HG02840 (cell line): Measurements from ENCODE around the gene SLC6A9.

ENCODE experiments used
- ATAC-seq: cut with Tn5 transposase; IDR thresholded peaks from one replicate; pipeline ENCODE4 v1.9.1; 2021; ENCODE audit warnings: mild to moderate bottlenecking, moderate library complexity, moderate number of reproducible peaks; ENCODE audit not compliant: unreplicated experiment, low FRiP score

SLC6A9 gene

DNA sequence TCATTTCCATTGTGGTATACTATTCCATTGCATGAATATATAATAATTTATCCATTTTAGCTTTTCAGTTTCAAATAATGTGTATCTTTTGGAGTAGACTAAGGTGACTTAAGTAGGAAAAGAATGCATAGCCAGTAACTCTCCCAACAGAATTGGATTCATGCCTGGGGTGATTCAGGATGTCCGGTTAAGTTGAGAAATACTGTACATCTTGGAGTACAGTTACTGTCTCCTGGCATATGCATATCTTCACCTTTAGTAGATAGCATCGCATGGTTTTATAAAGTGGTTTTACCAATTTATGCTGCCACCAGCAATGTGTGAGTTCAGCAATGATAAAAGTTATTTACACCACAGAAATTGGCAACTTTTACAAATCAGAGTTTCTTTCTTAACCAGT is 18.6 kb upstream of the SLC6A9 start:
- ATAC-seq = no peak

DNA sequence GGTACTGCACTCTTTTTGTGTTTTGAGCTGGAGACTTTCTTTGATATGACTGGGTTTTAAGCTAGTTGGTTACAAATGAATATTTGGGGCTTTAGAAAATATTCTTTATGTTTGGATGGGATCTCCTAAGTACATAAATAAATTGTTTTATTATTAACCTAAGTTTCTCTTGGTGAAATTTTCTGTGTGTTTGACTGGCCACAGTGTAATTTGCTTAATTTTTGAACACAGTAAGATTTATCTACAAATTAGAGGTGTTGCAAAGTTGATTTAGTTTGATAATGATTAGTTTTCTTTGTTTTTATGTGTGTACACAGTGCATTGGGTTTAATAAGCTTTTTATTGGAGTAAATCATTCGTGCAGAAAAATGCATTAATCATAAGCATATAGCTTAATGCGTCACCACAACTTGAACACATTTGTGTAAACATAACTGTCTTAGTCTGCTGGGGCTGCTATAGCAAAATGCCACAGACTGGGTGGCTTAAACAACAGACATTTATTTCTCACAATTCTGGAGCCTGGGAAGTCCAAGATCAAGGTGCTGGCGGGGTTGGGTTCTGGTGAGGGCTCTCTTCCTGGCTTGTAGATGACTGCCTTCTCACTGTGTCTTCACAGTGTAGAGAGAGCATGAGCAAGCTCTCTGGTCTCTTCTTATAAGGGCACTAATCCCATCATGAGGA is 17.4 kb upstream of the SLC6A9 start:
- no peak for ATAC-seq

DNA sequence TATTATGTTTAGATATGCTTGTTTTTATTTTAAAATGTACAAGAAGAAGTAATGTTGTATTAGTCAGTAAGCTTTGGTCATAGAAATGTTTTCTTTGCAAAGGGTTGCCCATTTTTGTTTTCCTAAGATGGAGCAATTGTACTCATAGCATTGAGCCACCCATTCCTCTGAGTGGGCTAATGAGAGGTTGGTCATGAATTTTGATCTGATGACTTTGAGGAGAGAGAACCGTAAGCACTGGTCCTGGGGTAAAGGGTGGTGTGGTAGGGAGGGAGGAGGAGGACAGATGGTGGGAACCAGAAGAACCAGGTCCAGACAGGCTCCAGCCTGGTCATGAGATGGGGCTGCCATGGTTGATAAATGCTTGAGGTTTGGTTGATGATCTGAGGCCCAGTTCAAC is 15.9 kb upstream of the SLC6A9 start:
- no peak for ATAC-seq

DNA sequence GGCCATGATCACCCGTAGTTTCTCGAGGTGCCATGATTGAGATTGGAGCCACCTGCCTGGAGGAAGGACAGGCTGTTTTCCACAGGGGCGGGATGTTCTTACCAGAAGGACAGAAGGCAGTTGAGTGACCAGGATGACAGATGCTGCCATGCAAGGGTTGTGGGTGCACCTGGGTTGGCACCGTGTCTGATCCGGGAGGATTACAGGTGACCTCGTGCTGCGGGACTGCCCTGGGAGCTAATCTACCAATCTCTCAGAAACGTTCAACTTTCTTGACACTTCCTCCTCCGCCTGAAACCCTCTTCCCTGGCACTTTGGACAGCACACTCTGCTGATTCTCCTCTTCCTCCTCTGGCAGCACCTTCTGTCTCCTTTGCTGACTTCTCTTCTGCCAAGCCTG is 13.8 kb upstream of the SLC6A9 start:
- no peak for ATAC-seq

DNA sequence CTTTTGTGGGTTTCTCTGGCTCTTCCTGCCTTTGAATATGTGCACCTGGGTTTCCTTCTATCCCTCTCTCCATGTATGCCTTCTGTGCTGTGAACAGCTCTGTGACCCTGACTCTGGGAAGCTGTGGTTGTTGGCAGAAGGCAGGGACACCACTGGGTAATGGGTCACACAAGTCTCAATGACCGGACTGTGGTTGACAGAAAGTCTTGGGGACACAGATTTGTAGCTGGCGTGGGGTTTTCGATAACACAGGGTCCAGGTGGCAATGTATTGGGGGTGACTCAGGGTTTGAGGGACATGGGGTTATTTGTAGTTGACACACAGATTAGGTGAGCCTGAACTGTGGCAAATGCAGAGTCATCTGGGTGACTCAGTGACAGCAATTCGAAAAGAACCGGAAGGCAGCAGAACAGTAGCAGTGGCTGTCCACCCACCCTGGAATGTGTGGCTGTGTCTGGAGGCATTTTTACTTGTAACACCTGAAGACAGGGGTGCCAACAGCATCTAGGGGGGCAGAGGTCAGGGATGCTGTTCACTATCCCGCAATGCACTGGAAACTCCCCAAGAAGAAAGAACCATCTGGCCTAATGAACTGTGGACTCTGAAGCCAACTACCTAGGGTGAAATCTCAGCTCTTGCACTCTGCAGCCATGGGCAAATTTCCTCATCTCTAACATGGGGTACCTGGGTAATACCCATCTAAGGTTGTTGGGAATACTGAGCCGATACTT is 13.0 kb upstream of the SLC6A9 start:
- ATAC-seq = no peak

DNA sequence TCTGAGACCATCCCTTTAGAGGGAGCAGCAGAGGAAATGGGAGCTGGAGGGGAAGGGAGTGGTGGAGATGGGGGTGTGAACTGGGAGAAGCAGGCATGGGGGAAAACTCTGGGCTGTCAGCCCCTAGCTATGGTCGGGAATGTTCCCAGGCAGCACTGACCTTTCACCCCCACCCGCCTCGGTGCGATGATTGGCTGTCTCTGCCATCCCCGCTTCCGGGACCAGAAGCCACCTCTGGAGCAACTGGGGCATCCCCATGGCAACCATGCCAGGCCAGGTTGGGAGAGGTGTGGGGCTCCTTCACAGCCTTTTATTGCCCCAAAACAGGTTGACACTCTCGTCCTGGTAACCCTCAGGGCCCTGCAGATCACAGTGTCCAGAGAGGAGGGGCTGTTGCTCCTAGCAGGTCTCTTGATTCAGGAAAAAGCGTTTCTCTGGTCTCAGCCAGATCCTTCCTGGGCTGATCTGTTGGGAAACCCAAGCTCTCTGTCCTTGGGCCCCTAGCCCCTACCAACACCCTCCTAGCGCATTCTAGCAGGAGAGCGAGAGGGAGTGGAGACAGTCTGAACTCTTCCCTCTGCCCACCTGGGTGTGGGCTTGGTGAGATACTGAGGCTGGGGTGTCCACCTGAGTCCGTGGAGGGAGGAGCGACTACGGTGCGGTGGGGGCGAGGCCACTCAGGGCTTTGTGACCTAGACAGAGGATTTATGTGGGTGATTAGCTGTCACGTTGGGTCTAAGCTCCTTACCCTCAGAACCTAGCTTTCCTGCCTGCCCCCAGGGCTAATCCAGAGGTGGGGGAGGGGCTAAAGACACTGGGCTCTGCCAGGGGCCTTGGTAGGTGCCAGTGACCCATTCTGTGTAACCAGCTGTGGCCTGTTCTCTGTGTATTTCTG is 12.2 kb upstream of the SLC6A9 start:
- no peak for ATAC-seq

DNA sequence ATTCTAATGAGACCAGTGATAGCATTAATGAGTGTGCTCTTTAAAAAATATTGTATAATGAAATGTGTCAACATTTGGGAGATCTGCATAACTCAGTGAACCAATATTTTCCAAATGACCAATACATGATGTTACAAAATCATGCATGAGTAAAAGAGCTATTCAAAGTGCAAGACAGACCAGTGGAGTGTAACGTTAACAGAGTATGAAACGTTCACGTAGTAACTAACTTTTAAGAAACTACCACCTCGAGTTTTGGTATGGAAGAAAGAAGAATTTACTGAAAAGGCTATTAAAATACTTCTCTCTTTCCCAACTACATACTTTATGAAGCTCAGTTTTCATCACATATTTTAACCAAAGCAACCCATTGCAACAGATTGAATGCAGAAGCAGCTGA is 9.6 kb upstream of the SLC6A9 start:
- ATAC-seq = no peak

DNA sequence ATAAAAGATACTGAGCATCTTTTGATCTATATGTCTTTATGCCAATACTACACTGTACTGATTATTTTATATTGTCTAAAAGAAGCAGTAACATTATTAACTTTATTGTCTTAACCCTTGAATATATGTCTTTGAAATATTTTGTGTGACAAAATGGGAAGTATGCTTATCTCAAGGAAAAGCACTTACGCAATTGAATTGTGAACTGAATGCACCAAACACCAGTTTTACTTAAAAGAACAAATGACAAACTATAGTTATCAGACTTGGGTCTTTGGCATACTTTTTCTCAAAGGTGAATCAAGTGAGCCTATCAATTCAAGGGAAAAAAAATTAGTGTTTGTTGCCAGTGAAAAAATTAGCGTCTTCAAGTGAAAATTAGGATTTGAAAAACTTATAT is 9.2 kb upstream of the SLC6A9 start:
- ATAC-seq = no peak

DNA sequence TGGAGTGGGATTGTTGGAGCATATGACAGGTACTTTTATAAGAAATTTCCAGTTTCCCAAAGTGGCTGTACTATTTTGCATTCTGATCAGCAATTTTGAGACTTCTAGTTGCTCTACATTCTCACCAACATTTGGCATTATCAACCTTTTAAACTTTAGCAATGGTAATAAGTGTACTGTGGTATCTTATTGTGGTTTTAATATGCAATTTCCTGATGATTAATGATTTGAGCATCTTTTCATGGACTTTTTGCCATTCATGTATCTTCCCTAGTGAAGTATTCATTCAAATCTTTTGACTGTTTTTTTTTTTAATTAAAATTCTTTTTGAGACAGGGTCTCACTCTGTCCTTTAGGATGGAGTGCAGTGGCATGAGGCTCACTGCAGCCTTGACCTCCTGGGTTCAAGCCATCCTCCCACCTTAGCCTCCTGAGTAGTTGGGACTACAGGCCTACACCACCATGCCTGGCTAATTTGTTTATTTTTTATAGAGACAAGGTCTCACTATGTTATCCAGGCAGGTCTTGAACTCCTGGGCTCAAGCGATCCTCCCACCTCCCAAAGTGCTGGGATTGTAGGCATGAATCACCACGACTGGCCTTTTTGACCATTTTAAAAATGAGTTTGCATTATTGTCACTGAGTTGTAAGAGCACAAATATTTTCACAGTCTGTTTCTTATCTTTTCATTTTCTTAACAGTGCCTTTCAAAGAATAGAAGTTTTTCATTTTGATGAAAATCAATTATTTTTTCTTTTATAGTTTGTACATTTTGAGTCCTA is 7.8 kb upstream of the SLC6A9 start:
- no peak for ATAC-seq

DNA sequence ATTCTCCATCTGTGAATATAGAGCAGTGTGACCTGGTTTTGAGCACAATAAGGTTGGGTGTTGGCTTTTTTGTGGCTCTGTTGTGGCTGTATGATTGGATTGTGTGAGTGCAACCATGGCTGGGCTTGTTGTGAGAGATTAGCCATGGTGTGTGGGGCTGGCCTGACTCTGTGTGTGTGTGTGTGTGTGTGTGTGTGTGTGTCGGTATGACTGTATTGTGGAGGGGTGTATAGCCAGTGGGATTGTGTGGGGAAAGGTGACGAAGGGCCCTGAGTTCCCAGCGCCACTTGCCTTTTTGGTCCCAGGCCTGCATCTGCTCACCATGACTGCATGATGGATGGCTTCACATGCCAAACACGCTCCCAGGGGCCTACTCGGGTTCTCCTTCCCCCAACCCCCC is 5.9 kb upstream of the SLC6A9 start:
- no peak for ATAC-seq

DNA sequence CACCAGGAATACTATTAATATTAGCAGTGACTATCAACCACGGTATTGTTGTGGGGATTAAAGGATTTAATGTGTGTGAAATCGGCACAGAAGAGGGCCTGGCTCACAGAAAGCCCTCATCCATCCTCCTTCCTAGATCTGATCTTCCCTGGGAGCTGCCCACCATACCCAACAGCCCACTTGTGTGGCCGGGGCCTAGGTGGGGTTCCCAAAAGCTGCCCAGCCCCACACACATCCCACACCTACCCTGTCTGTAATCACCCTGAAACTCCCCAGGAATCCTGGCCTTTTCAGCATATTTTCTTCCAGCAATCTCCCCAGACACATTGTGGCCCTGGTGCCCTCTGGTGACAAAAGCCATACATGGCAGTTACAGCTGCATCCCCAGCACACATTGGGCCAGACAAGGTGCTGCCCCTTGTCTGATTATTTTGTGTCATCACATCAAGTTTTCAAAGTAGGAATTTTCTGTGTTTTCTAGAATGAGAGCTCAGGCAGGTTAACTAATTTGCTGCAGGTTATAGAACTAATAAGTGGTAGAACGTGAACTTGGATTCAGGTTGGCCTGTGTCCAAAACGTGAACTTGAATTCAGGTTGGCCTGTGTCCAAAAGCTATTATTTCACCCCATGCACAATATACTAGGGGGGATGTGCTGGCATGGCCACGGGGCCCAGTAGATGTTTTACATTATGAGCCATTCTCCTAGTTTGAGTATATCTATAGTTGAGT is 5.3 kb upstream of the SLC6A9 start:
- ATAC-seq = no peak

DNA sequence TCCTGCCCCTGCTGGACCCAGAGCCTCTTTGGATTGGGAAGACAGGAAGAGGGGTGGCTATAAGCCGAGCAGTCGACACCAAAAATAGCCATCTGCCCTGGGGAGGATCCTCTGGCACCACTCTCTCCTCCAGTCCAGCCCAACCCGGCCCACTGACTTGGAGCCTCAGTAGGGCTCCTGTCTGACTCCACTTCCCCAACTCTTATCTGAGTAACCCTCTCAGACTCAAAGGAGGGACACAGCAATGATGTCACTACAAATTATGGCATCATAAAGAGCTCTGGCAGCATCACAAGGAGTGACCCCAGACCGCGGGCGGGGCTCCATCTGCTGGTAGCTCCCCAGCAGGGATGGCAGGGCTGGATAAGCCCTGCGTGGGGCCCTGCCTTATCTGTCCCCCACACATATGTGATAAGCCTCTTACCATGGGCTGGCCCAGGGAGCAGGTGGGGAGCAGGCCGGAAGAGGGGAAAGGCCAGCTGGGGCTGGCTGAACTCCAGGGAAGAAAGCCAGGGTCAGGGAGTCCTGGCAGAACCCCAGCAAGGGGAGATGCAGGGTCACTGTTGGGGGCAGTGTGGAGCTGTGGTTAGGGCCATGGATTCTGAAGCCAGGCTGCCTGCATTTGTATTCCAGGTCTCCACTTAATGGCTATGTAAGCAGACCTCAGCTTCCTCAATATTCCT is 4.6 kb upstream of the SLC6A9 start:
- ATAC-seq = no peak

DNA sequence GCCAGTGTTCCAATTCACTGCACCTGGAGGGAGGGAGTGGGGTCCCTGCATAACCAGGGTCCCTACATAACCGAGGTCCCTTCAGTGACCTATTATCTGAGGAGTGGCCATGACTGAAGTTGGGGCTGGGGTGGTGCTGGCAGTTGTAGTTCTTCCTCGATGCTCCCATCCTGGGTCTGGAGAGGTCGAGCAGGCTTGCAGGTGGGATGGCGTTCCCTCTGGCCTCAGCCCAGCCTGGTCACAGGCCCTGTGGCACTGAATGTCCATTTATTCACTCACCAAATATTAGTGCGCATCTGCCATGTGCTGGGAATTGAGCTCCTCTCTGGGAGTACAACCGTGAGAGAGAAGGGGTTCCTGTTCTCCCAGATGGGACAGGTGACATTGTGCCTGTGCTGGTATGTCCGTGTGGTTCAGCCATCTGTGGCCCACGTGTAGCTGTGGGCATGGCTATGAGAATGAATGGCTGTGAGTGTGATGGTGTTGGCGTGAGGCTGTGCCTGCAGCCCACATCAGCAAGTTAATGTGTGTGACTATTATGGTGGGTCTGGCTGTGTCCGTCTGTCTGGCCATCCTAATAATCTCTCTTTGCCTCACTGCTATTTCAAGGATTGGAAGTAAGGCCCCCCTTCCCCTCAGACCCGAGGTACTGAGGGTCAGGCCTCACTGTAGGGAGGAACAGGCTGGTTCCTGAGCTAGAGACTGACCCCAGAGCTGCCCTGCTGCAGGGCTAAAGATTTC is 3.9 kb upstream of the SLC6A9 start:
- ATAC-seq = no peak

DNA sequence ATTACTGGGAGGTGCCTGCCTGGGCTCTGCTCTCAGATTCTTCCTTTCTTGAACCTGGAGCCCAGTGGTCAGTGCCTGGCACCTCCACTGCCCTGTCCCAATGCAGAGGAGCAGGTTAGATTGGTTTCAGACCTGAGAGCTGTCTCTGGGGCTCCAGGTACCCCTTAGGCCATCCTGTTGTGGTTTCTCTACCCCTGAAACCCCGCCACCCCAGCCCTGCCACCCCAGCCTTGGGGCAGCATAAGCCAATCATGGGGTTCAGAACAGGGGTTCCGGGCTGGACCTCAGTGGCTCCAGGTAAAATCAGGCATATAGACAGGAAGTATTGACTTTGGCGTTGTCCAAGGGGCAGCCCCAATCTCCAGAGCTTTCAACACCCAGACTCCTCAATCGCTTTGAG is 3.2 kb upstream of the SLC6A9 start:
- ATAC-seq = no peak

DNA sequence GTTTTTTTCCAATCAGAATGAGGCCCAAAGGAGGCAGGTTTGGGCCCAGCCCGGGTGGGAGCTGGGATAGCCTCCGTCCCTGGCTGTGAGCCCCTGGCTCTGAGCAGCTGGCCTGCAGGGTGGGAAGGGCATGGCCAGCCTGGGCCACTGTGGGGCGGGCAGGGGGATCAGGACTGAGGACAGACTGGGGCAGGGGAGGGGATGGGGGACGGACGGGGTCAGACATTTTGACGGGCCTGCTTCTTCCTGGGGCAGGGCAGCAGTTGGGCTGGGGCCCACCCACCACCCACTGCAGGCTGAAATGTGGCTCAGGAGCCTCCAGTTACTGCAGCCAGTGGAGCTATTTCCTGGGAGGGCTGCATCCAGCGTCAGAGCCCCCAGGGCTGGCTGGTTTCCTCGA is 2.5 kb upstream of the SLC6A9 start:
- no peak for ATAC-seq

DNA sequence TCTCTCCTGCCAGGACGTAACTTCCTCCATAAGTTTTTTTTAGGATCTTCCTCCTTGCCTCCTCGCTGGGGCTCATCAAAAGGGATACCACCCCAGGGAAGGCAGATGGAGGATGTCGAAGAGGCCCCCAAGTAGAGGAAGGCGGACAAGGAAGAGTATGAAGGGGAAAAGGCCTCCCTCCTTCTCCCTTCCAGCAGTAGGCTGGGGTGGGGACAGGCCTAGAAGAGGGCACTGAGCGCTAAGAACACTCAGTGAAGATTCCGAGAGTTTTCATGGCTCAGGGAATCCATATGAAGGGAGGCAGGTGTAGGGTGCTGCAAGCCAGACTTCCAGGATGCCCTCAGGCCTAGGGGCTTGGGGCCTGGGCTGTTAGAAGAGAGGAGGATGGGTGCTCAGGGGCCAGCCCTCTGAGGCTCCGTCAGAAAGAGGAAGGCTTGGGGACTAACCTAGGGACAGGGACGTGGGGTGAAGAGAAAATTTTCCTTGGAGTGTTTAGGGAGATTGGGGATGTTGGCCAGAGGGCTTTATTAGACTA is 1.8 kb upstream of the SLC6A9 start:
- ATAC-seq = no peak

DNA sequence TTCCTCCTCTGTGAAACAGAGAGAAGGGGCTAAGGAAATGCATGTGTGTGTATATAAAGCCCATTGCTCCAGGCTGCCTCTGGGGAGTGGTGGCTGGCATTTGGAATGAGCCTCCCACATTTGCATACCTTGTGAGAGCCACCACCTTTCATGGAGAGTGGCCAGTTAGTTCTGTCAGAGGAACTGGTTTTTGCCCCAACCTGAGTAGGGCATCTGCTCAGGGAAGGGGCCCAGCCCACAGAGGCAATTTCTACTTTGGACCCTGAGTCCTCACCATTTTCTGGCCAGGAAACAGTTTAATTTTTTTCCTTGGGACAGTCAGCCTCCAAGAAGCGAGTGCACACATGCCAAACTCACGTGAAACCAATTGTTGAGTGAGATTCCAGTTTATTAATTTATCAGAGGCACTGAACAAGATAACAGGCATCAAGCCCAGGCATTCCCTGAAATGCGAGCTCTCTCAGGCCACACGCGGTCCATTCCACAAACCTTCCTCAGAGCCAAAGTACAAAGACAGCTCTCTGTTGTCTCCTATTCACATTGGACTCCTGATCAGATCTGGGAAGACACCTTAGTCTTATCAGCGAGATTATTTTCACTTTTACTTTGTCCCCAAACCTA is 1.0 kb upstream of the SLC6A9 start:
- ATAC-seq = no peak
